Hepatocyte (in vitro differentiated cells): ENCODE measurements around the gene PDE4B. TPM values are rescaled to one million over a fixed set of nuclear protein-coding genes. Genes with fewer than 3 reads are reported as not detected.

Experiments
- DNase-seq: peaks from one replicate; pipeline ENCODE4 v3.0.0-alpha.2; 2016; ENCODE audit warnings: low spot score
- H2AFZ ChIP-seq: fragments of 200-600 bp; sonication (generic); 2 replicates; pipeline ENCODE4 v1.6.0; 2016; ENCODE audit warnings: antibody characterized with exemption, mild to moderate bottlenecking
- H3K27ac ChIP-seq: fragments of 200-600 bp; sonication (generic); 2 replicates; pipeline ENCODE4 v1.5.1; 2016; ENCODE audit warnings: mild to moderate bottlenecking
- H3K27me3 ChIP-seq: fragments of 200-600 bp; sonication (generic); 2 replicates; pipeline ENCODE4 v1.6.1; 2016
- H3K36me3 ChIP-seq: fragments of 200-600 bp; sonication (generic); replicated peaks from 2 replicates; pipeline ENCODE4 v1.5.1; 2016; ENCODE audit warnings: low read depth; ENCODE audit not compliant: insufficient read depth
- H3K4me1 ChIP-seq: fragments of 200-600 bp; sonication (generic); 2 replicates; pipeline ENCODE4 v1.5.1; 2016; ENCODE audit warnings: mild to moderate bottlenecking, moderate library complexity; ENCODE audit not compliant: insufficient read depth
- H3K4me2 ChIP-seq: fragments of 200-600 bp; sonication (generic); 2 replicates; pipeline ENCODE4 v1.6.0; 2016
- H3K4me3 ChIP-seq: fragments of 200-600 bp; sonication (generic); 2 replicates; pipeline ENCODE4 v1.5.1; 2016; ENCODE audit warnings: mild to moderate bottlenecking
- H3K79me2 ChIP-seq: fragments of 200-600 bp; sonication (generic); 2 replicates; pipeline ENCODE4 v1.6.0; 2017; ENCODE audit warnings: mild to moderate bottlenecking
- H3K9me2 ChIP-seq: fragments of 200-600 bp; sonication (generic); replicated peaks from 2 replicates; pipeline ENCODE4 v1.6.0; 2017; ENCODE audit warnings: mild to moderate bottlenecking; ENCODE audit not compliant: insufficient read depth
- H3K9me3 ChIP-seq: fragments of 200-600 bp; sonication (generic); 2 replicates; pipeline ENCODE4 v1.5.1; 2016; ENCODE audit warnings: low read depth, mild to moderate bottlenecking
- H4K20me1 ChIP-seq: fragments of 200-600 bp; sonication (generic); 2 replicates; pipeline ENCODE4 v1.6.0; 2016; ENCODE audit warnings: mild to moderate bottlenecking; ENCODE audit not compliant: insufficient read depth, poor library complexity, severe bottlenecking
- CTCF ChIP-seq: fragments of 200-600 bp; sonication (generic); IDR thresholded peaks from 2 replicates; pipeline ENCODE4 v1.5.1; 2016; ENCODE audit warnings: antibody characterized with exemption, mild to moderate bottlenecking; ENCODE audit not compliant: poor library complexity
- EZH2 ChIP-seq: fragments of 200-600 bp; sonication (generic); IDR thresholded peaks from 2 replicates; pipeline ENCODE4 v1.6.1; 2016; ENCODE audit warnings: antibody characterized with exemption, mild to moderate bottlenecking, borderline replicate concordance
- EZH2phosphoT487 ChIP-seq: fragments of 200-600 bp; sonication (generic); IDR thresholded peaks from one replicate; pipeline ENCODE4 v1.6.1; 2018; ENCODE audit warnings: antibody characterized with exemption, mild to moderate bottlenecking, low read depth, moderate library complexity; ENCODE audit not compliant: unreplicated experiment, severe bottlenecking
- WGBS: methylation state at CpG from one replicate; pipeline ENCODE4 v1.1.6; 2016; ENCODE audit warnings: low lambda C conversion rate; ENCODE audit errors: missing lambda C conversion rate; 5-methylcytosine and 5-hydroxymethylcytosine counted together
- polyA plus RNA-seq: library from polyadenylated mRNA; unstranded; fragments of >200 nt; fragmentation: Nextera tagmentation; extraction: Ambion mirVana; gene quantifications from 2 replicates; pipeline ENCODE4 v1.2.1, GENCODE V29; 2016
- total RNA-seq: library from RNA; depleted of rRNA; stranded (reverse); fragments of >200 nt; gene quantifications from 2 replicates; pipeline ENCODE4 v1.2.3, GENCODE V29; 2014

The PDE4B gene
- total and polyA plus RNA-seq, 2 experiments from 2014 or later = 1.8 to 3.4 TPM

GRCh38 chr1:66290761-66291530 is 498.3 kb downstream of the PDE4B start:
- Histone ChIP-seq H4K20me1 (no peaks in the 10 kb centered on the region), H3K36me3 (no peaks in the 10 kb centered on the region), H3K4me2 (no peak overlapping the region), H3K9me3 (no peaks in the 10 kb centered on the region), H2AFZ (no peak overlapping the region), H3K79me2 (no peaks in the 10 kb centered on the region), H3K4me3 (no peak overlapping the region), H3K27me3 (no peaks in the 10 kb centered on the region), H3K9me2 (no peaks in the 10 kb centered on the region), H3K4me1 (peaks cover 22% of the 10 kb centered on the region), H3K27ac (peak overlapping the region; percentile 78)
- WGBS = 65% methylated on average over 1 of the region's 1 CpG
- TF ChIP-seq EZH2 (no peak), EZH2phosphoT487 (no peak), CTCF (no peak)
- DNase-seq = no peak

- Histone ChIP-seq H3K9me3 (no peaks in the 10 kb centered on the region), H3K27me3 (no peaks in the 10 kb centered on the region), H3K79me2 (no peaks in the 10 kb centered on the region), H3K27ac (peak overlapping the region; percentile 78), H3K36me3 (no peaks in the 10 kb centered on the region), H2AFZ (no peak overlapping the region), H3K4me2 (no peak overlapping the region), H3K4me1 (peaks cover 27% of the 10 kb centered on the region), H3K4me3 (no peak overlapping the region), H4K20me1 (no peaks in the 10 kb centered on the region), H3K9me2 (no peaks in the 10 kb centered on the region)
- TF ChIP-seq EZH2phosphoT487 (no peak), EZH2 (no peak), CTCF (no peak)
- peak; percentile 38 for DNase-seq
- 67% methylated on average over 1 of the region's 1 CpG for WGBS
These were observed 498.8 kb downstream of the PDE4B start for GRCh38 chr1:66291531-66291864.

- TF ChIP-seq CTCF (no peak), EZH2phosphoT487 (no peak), EZH2 (no peak)
- Histone ChIP-seq H3K9me2 (no peaks in the 10 kb centered on the region), H3K9me3 (no peaks in the 10 kb centered on the region), H3K79me2 (no peaks in the 10 kb centered on the region), H3K27ac (no peak overlapping the region), H2AFZ (no peak overlapping the region), H3K4me3 (no peak overlapping the region), H3K4me1 (peaks cover 27% of the 10 kb centered on the region), H3K27me3 (no peaks in the 10 kb centered on the region), H3K4me2 (no peak overlapping the region), H3K36me3 (no peaks in the 10 kb centered on the region), H4K20me1 (no peaks in the 10 kb centered on the region)
- 66% methylated on average over 2 of the region's 2 CpGs for WGBS
- no peak for DNase-seq
These were observed 499.6 kb downstream of the PDE4B start for GRCh38 chr1:66292305-66292704.

GRCh38 chr1:66292944-66293343 is 500.2 kb downstream of the PDE4B start:
- TF ChIP-seq EZH2phosphoT487 (no peak), EZH2 (no peak), CTCF (no peak)
- no peak for DNase-seq
- no peak overlapping the region for H3K4me3 ChIP-seq
- no peaks in the 10 kb centered on the region for H3K9me2 ChIP-seq
- H3K4me1 ChIP-seq = peaks cover 27% of the 10 kb centered on the region
- no peak overlapping the region for H3K27ac ChIP-seq
- no peaks in the 10 kb centered on the region for H3K36me3 ChIP-seq
- H3K4me2 ChIP-seq = no peak overlapping the region
- H2AFZ ChIP-seq = no peak overlapping the region
- no peaks in the 10 kb centered on the region for H3K79me2 ChIP-seq
- 91% methylated on average over 3 of the region's 3 CpGs for WGBS
- no peaks in the 10 kb centered on the region for H3K9me3 ChIP-seq
- no peaks in the 10 kb centered on the region for H4K20me1 ChIP-seq
- H3K27me3 ChIP-seq = no peaks in the 10 kb centered on the region
